Cerebellar nuclear complex (tissue), 1 donor: Measurements from ENCODE around the gene BRIP1.
"Not testable (repeated sequence)": the region's sequence is repeated elsewhere in the genome, so short reads cannot be mapped to it uniquely, and the experiment has no call there.

ENCODE experiments used
- DNase-seq, 2 experiments: peaks; one replicate each; lab custom pipeline; 2025; lab: John Stamatoyannopoulos, UW

BRIP1 gene

DNA sequence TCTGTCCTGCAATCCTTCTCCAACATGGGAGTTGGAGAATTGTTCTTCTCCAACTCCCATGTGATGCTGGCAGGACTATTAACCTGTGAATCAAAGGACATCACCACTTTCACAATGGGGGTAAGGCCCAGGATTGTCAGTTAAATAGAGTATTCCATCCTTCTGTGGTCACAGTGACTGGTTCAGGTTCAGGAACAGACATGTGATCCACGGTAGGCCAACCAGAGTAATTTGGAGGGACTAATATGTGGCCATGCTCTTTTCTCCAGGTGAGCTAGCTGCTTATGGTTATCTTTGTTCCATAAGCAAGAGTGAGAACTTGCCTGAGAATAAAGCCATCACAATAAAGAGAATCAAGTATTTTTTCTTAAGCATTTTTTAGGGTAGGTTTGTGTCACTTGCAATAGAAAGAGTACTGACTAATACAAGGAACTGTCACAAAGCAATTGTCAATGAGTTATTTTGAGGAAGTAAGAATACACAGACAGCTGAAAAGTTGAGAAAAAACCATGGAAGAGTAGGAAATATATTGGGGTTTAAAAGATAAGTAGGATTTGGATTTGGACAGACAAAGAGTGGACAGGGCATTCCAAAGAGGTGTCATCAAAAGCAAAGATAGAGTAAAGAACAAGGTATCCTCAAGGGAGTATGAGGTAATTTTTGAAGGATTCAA is 63.4 kb downstream of the BRIP1 start:
- DNase-seq = no peak

DNA sequence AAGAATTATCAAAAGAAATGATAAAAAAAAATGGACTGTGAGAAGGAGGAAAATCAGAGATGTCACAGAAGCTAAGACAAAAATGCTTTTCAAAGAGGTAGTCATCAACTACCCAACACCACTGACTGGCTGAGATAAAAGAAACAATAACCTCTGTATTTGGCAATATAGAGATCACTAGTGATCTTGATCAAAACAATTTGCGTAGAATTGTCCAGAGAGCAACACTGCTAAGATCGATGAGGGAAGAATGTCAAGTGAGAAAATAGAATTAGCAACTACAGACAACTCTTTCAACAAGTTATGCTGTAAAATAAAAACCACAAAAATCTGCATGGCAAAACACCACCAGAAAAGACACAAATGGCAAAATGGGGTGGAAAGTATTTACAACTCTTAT is 66.0 kb downstream of the BRIP1 start:
- no peak for DNase-seq

DNA sequence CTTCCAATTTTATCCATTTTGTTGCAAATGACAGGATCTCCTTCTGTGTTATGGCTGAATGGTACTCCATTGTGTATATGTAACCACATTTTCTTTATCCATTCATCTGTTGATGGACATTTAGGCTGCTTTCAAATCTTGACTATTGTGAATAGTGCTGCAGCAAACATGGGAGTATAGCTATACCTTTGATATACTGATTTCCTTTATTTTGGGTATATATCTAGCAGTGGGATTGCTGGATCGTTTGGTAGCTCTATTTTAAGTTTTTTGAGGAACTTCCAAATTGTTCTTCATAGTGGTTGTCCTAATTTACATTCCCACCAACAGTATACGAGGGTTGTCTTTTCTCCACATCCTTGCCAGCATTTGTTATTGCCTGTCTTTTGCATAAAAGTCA is 67.8 kb downstream of the BRIP1 start:
- no peak for DNase-seq

DNA sequence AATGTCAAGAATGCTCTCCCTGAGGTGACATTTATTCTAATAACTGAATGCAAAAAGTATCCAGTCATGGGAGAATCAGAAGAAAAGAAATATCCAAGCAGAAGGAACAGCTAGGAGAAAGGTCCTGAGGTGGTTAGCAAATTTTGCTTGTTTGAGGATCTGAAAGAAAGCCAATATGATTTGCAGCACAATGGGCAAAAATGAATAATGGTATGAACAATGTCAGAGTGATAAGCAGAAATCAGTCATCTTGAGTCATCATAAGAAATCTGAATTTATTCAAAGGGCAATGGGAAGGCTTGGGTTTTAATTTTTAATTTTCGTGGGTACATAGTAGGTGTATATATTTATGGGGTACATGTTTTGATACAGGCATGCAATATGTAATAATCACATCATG is 68.5 kb downstream of the BRIP1 start:
- no peak for DNase-seq

DNA sequence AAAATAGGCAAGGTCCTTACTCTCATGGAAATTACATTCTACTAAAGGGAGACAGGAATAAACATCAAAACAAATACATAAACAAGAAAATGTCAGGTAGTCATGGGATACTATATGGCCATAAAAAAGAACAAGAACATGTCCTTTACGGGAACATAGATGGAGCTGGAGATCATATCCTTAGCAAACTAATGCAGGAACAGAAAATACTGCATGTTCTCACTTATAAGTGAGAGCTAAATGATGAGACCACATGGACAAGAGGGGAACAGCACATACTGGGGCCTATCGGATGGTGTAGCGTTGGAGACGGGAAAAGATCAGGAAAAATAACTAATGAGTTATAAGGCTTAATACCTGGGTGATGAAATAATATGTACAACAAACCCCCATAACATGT is 69.1 kb downstream of the BRIP1 start:
- DNase-seq = no peak

DNA sequence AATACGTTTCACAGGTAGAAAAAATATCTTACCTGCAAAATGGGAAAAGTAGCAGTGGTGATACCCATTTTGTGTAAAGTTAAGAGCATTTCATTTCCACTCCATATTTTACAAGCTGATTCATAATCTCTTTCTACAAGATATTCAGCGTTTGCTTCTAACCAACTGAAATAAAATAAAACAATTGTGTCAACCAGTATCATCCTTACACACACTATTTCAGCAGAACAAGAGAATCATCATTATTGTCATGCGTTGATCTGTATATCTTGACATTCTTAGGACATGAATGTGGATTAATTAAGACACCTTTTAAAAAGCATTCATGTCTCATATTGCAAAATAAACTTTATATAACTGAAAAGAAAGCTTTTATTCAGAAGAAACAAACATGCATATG is 69.8 kb downstream of the BRIP1 start:
- DNase-seq = no peak

DNA sequence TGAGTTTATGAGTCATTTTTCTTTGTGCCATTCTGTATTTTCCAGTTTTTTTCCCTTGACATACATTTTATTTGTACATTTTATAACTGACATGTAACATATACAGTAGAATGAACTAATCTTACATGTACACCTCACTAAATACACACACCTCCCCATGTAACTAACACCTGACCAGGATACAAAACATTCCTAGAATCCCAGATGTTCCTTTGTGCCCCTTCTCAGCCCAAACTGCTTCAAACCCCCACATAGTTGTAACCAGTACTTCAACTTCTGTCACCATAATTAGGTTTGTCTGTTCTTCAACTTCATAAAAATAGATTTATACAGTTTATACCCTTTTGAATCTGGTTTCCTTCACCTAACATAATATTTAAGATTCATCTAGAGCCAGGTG is 73.5 kb downstream of the BRIP1 start:
- no peak for DNase-seq

DNA sequence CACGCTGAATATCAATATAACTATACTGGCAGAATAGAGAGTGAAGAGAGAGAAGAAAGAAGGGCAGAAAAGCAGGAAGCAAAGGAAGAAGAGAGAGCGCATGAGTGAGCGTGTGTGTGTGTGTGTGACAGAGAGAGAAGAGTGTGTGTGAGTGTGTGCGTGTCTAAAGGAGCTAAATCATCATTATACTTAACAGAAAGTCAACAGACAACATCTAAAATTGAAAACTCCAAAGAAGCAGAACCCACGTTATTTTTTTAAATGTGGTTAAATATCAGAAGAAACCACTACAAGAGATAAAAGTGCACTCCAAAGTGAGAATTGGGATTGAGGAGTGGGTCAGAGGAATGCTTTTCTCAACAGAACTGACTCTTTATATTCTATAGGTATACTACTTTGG is 77.2 kb downstream of the BRIP1 start:
- DNase-seq = no peak

DNA sequence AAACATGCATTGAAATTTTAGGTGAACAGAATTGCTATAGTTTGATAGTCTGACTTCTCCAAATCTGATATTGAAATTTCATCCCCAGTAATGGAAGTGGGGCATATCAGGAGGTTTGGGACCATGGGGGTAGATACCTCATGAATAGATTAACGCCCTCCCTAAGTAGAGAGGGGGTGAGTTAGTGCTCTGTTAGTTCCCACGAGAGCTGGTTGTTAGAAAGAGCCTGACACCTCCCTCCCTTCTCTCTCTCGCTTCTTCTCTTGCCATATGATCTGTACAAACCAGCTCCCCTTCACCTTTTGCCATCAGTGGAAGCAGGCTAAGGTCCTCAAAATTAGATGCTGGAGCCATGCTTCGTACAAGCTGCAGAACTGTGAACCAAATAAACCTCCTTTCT is 78.8 kb downstream of the BRIP1 start:
- DNase-seq = no peak

DNA sequence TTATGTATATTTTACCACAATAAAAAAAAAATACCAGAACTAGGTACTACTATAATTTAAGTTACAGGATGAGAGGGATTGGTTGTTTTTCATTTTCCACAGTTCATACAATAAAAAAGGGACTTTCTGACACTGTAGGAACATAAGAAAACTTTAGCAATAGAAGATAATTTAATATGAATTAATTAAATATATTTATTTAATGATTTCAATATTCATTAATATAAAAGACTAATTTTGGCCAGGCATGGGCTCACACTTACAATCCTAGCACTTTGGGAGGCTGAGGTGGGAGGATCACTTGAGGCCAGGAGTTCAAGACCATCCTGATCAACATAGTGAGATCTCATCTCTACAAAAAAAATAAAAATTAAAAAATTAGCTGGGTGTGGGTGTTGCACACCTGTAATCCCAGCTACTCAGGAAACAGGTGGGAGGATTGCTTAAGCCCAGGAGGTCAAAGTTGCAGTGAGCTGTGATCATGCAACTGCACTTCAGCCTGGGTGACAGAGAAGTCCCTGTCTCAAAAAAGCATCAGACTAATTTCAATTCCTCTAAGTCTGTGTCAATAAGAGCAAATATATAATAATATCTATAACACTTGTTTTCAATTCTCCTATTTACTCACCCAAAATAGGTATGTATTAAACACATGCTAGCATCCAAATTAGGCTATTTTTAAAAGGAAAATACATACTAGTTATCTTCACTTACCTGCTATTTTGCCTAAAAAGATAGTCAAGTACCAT is 79.6 kb downstream of the BRIP1 start:
- no peak for DNase-seq

DNA sequence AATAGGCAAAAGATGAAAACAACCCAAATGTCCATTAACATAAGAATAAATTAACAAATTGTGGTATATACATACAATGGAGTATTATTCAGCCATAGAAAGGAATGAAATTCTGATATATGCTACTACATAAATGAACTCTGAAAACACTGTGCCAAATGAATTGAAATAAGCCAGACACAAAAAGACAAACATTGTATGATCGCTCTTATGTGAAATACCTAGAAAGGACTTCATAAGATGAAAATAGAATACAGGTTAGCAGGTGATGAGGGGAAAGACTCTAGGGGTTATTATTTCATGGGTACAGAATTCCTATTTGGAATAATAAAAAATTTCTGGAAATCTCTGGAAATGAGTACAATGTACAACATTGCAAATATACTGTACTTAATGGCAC is 80.2 kb downstream of the BRIP1 start:
- no peak for DNase-seq

DNA sequence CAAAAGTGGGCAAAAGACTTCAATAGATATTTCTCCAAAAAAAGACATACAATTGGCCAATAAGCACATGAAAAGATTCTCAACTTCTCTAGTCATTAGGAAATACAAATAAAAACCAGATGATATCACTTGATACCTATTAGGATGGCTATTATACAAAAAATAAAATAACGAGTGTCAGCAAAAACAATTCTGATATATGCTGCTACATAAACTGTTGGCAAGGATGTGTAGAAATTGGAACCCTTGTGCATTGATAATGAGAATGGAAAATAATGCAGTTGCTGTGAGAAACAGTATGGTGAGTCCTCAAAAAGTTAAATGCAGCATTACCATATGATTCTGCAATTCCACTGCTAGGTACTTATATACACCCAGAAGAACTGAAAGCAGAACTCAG is 80.6 kb downstream of the BRIP1 start:
- DNase-seq = no peak

DNA sequence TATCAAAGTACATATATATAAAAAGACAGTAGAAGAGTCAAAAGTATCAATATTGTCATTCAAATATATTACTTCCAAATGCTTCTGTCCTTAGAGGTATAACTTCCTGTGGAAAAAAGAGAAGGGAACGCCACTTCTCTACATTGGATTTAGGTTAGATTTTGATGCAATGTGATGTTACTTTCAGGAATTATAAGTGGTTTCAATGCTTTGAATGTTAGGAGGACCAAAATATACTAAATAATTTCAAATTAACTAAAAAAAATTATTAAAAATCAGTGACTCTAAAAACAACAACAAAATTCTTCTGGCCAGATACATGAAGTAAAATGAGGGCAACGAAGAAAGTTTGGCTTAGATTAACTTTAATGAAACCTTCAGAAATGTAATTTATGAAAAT is 88.0 kb downstream of the BRIP1 start:
- DNase-seq = no peak

DNA sequence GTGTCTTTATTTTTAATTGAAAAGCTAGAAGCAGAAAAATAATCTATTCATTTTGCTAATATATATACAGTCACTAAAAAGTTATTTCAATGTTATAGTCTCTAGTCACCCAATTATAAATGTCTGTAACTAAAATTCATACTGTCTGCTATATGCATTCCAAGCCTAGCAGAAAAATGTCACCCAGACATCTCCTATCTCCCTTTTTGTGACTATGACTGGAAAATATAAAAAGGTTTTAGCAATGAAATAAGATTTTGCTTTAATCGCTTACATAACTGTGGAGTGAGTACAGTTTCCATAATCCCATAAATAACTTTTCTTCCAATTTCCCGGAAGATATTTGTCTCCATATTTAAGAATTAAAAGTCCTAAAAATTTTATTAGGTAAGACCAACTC is 88.6 kb downstream of the BRIP1 start:
- DNase-seq = no peak

DNA sequence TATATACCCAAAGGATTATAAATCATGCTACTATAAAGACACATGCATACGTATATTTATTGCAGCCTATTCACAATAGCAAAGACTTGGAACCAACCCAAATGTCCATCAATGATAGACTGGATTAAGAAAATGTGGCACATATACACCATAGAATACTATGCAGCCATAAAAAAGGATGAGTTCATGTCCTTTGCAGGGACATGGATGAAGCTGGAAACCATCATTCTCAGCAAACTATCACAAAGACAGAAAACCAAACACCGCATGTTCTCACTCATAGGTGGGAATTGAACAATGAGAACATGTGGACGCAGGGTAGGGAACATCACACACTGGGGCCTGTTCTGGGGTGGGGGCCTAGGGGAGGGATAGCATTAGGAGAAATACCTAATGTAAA is 89.2 kb downstream of the BRIP1 start:
- DNase-seq = not testable (repeated sequence)

DNA sequence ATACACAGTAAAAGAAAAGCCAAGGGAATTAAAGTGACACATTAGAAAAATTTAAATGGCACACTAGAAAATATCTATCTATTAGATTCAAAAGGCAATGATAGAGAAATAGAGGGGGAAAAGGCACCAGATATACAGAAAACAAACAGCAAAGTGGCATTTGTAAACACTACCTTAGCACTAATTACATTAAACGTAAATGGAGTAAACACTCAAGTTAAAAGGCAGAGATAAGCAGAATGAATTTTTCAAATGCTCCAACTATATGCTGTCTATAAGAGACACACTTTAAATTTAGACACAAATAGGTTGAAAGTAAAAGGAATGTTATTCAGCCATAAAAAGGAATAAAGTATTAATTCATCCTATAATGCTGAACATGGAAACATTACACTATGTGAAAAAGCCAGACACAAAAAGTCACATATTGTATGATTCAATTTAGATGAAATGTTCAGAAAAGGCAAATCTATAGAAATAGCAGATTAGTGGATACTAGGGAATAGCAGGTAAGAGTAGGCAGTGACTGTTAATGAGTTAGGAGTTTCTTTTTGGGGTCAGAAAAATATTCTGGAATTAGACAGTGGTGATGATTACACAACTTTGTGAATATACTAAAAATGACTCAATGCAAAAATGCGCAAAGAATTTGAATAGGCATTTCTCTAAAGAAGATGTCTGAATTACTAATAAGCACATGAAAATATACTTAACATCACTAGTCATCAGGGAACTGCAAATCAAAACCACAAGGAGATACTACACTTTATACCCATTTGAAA is 92.4 kb downstream of the BRIP1 start:
- no peak for DNase-seq

DNA sequence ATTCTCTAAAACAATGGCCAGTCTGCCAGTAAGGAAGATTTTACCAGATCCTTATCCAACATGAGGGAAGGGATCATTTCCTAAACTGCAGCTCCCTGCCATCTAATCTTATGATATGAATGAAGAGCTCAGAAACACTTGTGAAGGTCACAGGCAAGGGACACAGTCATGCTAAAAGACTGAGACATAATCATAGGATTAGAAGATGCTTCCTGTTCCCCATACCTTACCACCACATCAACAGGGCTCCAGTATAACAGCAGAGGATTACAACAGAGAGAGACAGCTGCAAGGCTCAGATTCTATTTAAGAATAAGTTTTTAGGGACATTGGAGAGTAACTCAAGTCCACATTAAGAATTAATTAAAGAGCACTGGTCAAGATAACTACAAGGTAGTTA is 93.3 kb downstream of the BRIP1 start:
- no peak for DNase-seq

DNA sequence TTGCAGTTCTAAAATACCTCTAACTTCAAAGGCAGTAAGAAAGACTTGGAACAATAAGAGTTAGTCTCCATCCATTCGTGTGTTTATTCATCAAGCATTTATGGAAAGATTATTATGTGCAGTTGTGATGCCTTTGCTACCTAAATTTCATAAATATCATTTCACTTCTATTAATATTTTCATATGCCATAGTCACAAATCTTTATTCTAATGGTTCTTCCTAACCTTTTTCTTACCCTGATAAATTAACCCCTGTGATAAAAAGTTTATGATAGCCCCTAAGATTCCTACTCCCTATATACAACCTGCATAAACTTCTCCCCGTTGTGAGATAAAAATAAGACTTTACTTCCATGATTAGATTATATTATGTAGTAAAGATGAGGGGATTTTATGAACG is 94.9 kb downstream of the BRIP1 start:
- no peak for DNase-seq

DNA sequence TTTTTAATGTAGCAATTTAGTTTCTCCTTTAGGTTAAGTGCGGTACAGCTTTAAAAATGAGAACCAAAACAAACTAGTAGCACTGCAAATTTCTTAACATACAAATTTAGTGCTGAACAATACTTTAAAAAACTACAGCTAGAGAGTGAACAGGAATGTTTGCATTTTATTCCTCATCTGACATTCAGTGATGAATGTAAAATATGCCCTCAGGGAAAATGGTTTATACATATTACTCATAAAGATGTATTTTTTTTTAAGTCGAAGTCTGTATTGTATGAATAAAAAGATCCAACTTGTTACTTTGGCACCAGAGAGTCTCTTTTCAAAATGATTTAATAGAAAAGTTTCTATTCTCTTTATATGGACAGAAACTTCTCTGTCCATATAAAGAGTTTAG is 96.8 kb downstream of the BRIP1 start:
- no peak for DNase-seq

DNA sequence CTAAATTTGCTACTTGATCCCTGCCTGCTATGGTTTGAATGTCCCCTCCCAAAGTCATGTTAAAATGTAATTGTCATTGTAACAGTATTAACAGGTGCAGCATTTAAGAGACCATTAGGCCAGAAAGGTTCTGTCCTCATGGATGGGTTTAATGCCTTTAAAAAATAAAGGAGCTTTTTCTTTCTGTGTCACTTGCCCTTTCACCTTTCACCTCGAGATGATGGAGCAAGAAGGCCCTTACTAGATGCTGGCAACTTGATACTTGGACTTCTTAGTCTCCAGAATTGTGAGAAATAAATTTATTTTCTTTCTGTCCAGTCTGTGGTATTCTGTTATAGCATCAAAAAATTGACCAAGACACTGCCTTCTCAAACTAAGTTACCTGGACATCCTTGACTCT is 98.5 kb downstream of the BRIP1 start:
- DNase-seq = no peak

DNA sequence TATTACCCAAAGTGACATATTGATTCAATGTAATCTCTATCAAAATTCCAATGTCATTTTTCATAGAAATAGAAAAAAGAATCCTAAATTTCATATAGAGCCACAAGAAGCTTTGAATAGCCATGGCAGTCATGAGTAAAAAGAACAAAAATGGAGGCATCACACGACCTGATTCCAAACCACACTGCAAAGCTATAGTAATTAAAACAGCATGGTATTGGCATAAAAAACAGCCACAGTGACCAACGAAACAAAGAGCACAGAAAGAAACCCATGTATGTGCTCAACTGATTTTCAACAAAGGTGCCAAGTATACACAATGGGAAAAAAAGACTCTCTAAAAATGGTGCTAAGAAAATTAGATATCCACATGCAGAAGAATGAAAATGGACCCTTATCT is 101.5 kb downstream of the BRIP1 start:
- DNase-seq = no peak

DNA sequence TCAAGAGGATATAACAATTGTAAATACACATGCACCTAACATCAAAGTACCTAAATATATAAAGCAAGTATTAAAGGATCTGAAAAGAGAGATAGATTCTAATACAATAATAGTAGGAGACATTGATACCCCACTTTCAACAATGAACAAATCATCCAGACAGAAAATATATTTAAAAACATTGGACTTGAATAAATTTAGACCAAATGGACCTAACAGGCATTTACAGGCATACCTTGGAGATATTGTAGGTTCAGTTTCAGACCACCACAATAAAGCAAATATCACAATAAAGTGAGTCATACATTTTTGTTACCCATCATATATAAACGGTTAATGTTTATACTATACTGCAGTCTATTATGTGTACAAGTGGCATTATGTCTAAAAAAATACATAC is 104.0 kb downstream of the BRIP1 start:
- DNase-seq = no peak

DNA sequence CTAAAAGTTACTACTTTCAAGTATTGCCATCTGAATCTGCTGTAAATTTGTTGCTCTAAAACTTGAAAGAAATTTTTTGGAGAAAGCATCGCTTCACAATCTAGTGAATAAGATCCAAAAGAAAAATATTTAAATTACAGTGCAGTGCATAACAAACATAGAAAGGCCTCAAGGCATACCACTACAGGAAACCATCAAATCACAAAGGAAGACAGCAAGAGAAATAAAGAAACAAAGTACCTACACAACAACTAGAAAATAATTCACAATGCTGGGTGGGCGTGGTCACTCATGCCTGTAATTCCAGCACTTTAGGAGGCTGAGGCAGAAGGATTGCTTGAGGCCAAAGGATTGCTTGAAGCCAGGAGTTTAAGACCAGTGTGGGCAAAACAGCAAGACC is 104.9 kb downstream of the BRIP1 start:
- no peak for DNase-seq
